Measurements from ENCODE around the gene LRR1. TPM values are rescaled to one million over a fixed set of nuclear protein-coding genes. Genes with fewer than 3 reads are reported as not detected.

Gene LRR1
- total and polyA plus RNA-seq, 2 of the 4 experiments (the other 2 are of a cell fraction), result 11.6 to 20.8 TPM

DNA sequence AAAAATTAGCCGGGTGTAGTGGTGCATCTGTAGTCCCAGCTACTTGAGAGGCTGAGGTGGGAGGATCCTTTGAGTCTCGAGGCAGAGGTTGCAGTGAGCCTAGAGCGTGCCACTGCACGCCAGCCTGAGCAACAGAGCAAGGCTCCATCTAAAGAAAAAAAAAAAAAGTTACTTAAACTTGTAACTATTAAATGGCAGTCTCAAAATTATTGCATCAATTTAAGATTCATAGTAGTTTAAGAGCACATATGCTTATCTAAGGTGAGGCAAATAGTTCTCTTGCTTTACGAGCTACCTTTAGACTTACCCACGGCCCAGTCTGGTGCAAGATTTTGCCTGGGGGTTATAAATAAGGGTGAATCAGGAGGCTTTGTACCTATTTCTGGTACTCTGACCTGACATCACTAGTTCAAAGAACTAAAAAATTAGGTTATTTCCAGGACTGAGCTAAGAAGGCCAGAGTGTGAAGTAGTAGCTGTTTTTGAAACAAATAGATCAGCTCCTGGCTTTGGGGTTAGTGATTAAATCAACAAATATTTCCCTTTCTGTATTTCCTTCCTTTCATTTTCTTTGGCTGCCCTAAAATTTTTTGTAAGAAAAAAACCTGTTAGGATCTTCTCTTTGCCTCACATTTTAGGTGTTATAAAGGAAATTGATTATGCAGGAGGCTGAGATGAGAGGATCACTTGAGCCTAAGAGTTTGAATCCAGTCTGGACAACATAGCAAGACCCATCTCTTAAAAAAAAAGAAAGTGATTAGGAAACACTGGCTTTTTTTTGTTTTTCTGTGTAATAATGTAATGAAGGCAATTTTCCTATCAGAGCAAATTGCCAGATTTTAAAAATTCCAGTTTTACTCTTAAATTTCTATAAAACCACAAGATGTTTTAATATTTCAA, 25.4 kb downstream of the LRR1 start:
- dilution Hi-C loops (cut with HindIII; ENCODE audit: low sequenced_read_pairs, unreplicated experiment), result no loop called here
- Histone ChIP-seq H3K56ac (ENCODE audit: extremely low read depth, insufficient read depth, low read length) (no peak overlapping the region), H3K14ac (replicated peaks; ENCODE audit: low read depth, low read length) (no peak overlapping the region), H3K4ac (ENCODE audit: low read depth, low read length) (no peak overlapping the region), H3K9me3 (ENCODE audit: control insufficient read depth, insufficient read depth, low read length) (no peaks in the 10 kb centered on the region), H3K36me3 (ENCODE audit: control insufficient read depth, insufficient read depth, low read length) (peaks cover 3% of the 10 kb centered on the region; the same call in 1 of the 2 replicates), H2BK20ac (ENCODE audit: low read depth, low read length) (no peak overlapping the region), H2BK120ac (ENCODE audit: low read depth, low read length) (no peak overlapping the region), H2AK9ac (replicated peaks; ENCODE audit: low read depth, low read length, poor library complexity) (no peak overlapping the region), H2AK5ac (ENCODE audit: low read depth, low read length) (no peak overlapping the region), H2AFZ (replicated peaks; ENCODE audit: low read length, poor library complexity) (no peak overlapping the region), H3K79me1 (ENCODE audit: low read depth in 1 of 2, low read length in 2 of 2) (peaks cover 4 to 47% of the 10 kb centered on the region in 2 experiments; a peak in 2 of 4 replicates), H3K9me1 (ENCODE audit: insufficient read depth, low read length) (no peaks in the 10 kb centered on the region; the same call in 1 of the 2 replicates), H4K91ac (ENCODE audit: insufficient read depth, low read depth, low read length) (no peak overlapping the region), H3K9ac (ENCODE audit: low read depth, low read length) (no peak overlapping the region), H2BK5ac (ENCODE audit: low read depth, low read length, poor library complexity, severe bottlenecking) (no peak overlapping the region), H3K4me2 (ENCODE audit: low read depth, low read length) (no peak overlapping the region), H3K18ac (ENCODE audit: low read depth, low read length) (no peak overlapping the region), H3K27me3 (ENCODE audit: control insufficient read depth, insufficient read depth, low read length) (no peaks in the 10 kb centered on the region), H3K23ac (ENCODE audit: low read depth, low read length) (0 out of 2 replicates have a peak overlapping the region, but pooled peaks have one; percentile 8), H3K4me3 (ENCODE audit: insufficient read depth, low read depth, low read length) (no peak overlapping the region), H4K5ac (ENCODE audit: low read depth, low read length) (no peak overlapping the region), H3K27ac (ENCODE audit: insufficient read depth, low read length) (no peak overlapping the region), H2BK15ac (ENCODE audit: low read depth, low read length) (no peak overlapping the region), H4K20me1 (ENCODE audit: insufficient read depth, low read length) (peaks cover 38% of the 10 kb centered on the region), H3K4me1 (ENCODE audit: control insufficient read depth, insufficient read depth, low read length) (peaks cover 9% of the 10 kb centered on the region), H4K8ac (ENCODE audit: low read depth in 2 of 2, low read length in 2 of 2) (no peak overlapping the region)
- ChIA-PET POLR2A (ENCODE audit: unreplicated experiment) (no interaction called here), CTCF (interaction anchor here (0.6 to 0.9 kb wide), 3 partner anchors 10 to 159 kb away, joined by 3 to 5 read pairs (median 4); no protein-coding TSS in a partner anchor)
- DNase-seq, result no peak
- TF ChIP-seq CEBPB (IDR thresholded peaks at IDR 0.05; ENCODE audit: low read depth, low read length), result no peak
- no peak for TF ChIP-seq POLR2A (IDR thresholded peaks at IDR 0.05; ENCODE audit: low read depth, low read length)
- no peak for TF ChIP-seq RFX5 (IDR thresholded peaks at IDR 0.05; ENCODE audit: low read depth, low read length)
- no peak for TF ChIP-seq MAZ (IDR thresholded peaks at IDR 0.05; ENCODE audit: borderline replicate concordance, low read depth, low read length)
- no peak for TF ChIP-seq RCOR1 (IDR thresholded peaks at IDR 0.05; ENCODE audit: insufficient replicate concordance, low read length)
- TF ChIP-seq, protein P1, sequence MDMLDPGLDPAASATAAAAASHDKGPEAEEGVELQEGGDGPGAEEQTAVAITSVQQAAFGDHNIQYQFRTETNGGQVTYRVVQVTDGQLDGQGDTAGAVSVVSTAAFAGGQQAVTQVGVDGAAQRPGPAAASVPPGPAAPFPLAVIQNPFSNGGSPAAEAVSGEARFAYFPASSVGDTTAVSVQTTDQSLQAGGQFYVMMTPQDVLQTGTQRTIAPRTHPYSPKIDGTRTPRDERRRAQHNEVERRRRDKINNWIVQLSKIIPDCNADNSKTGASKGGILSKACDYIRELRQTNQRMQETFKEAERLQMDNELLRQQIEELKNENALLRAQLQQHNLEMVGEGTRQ (IDR thresholded peaks at IDR 0.05; ENCODE audit: low read depth, low read length), result no peak
- TF ChIP-seq FOS (IDR thresholded peaks at IDR 0.05; ENCODE audit: low read depth, low read length), result no peak
- no peak for TF ChIP-seq SMC3 (IDR thresholded peaks at IDR 0.05; ENCODE audit: low read depth, low read length)
- no peak for TF ChIP-seq RAD21 (IDR thresholded peaks at IDR 0.05; ENCODE audit: low read length)
- TF ChIP-seq MAFK (IDR thresholded peaks at IDR 0.05; ENCODE audit: low read depth, low read length), result no peak
- no peak for TF ChIP-seq CHD1 (IDR thresholded peaks at IDR 0.05; ENCODE audit: low read depth, low read length)
- no peak for TF ChIP-seq BHLHE40 (IDR thresholded peaks at IDR 0.05; ENCODE audit: low read depth, low read length)
- no TSS peak for BruUV-seq (replicated peaks)
- ATAC-seq (ENCODE audit: low read depth), result no peak
- WGBS, 2 experiments (ENCODE audit: extremely low coverage in 2 of 2, insufficient read length in 1 of 2), result no CpG with 5 or more reads among the region's 6 CpGs
- in situ Hi-C loops (cut with MboI; ENCODE audit: low sequenced_read_pairs), result no loop called here
- intact Hi-C loops (cut with micrococcal nuclease), result no loop called here
